HS-27A (cell line): ENCODE results near the gene TMEM108.

ENCODE experiments used
- DNase-seq: peaks from one replicate; pipeline ENCODE4 v3.0.0-alpha.2; 2012; ENCODE audit warnings: low read depth, missing footprints

The TMEM108 gene

GRCh38 chr3:133119176-133119575 lies 81.0 kb downstream of the TMEM108 start:
- no peak for DNase-seq

GRCh38 chr3:133121450-133121849 lies 83.3 kb downstream of the TMEM108 start:
- DNase-seq, result no peak

DNA sequence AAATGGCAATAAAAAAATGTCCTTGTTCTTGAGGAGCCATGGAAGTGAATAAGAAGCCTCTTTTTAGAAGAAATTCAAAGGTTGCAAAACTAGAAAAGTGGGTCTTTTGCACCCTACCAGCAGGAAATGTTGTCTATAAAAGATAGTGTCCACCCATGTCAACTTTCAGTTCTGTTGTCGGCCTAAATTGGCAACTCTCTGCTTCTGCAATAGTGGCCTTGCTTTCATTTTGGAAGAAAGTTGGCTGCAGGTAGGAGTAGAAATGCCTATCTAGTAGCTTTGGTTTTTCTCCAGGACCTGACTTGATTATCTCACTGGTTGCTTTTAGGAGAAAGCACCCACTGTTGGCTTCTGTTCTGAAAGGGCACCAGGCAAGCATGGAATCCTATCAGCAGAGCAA lies 85.4 kb downstream of the TMEM108 start:
- no peak for DNase-seq

DNA sequence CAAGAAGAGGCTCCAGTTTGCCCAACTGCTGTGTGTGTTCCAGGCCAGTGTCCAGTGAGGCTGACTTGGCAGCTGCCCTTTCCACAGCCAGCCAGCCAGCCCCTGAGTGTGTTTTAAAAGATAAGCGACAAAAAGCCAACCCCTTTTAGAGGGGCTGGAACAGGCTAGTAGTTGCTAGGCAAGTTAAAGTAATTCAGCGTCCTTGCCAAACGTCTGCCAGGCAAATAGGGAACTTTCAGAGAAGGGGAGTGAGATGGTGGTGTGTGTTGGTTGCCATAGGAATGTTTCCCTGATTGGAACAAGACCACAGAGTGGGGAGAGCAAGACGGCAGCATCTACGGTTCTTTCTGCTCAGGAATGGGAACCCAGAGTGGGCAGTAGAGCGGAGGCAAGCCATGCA lies 86.3 kb downstream of the TMEM108 start:
- no peak for DNase-seq

DNA sequence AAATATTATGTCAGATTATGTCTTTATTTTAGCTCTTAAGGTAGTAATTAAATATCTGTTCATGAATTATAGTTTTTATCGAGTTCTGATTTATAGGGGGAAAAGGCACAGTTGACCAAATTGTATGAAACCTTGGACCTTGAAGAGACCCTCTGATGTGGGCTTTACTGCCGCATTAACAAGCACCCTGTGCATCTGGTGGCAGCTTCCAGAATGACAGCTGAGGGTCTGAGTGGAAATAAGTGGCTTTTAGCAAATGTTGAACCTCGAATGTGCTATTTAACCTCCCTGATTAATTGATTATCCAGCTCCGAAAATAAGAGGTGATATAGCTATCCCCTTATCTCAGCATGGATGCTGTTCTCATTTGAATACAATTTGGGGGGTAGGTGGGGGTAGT lies 87.0 kb downstream of the TMEM108 start:
- DNase-seq, result no peak

DNA sequence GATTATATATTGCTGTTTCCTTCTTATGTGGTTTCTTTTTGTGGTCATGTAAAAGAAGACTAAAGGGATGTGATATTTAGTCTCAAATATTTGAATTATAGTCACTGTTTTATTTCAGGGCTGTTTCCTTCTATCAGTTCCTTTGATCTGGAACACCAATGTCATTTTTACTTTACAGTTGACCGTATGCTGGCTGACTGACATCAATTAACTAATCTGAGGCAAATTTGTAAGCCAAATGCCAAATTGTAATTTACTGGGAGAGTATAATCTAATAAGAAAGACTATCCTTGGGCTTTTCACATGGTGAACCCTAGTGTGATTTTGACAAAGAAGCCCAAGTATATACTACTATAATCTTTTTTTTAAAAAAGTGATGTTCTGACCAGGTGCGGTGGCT lies 87.6 kb downstream of the TMEM108 start:
- DNase-seq, result no peak

- DNase-seq, result no peak
Measured at GRCh38 chr3:133127381-133127780, 89.2 kb downstream of the TMEM108 start.

GRCh38 chr3:133130168-133130567 lies 92.0 kb downstream of the TMEM108 start:
- DNase-seq, result no peak

DNA sequence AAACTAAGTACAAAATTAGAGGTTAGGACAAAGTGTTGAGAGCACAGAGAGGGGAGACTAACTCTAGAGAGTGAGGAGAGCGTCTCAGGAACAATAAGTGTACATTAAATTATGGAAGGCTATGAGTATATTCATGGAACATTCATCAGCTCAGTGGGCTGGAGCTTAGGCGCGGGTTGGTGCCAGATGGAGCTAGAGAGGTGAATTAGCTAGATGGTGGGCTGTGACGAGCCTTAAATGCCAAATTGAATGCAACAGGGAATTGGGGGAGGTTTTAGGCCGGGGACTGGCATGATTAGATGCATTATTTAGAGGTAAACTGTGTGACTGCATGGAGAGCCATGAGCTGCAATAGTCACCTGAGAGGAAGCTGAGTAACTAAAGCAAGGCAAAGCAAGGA lies 97.1 kb downstream of the TMEM108 start:
- DNase-seq, result no peak

DNA sequence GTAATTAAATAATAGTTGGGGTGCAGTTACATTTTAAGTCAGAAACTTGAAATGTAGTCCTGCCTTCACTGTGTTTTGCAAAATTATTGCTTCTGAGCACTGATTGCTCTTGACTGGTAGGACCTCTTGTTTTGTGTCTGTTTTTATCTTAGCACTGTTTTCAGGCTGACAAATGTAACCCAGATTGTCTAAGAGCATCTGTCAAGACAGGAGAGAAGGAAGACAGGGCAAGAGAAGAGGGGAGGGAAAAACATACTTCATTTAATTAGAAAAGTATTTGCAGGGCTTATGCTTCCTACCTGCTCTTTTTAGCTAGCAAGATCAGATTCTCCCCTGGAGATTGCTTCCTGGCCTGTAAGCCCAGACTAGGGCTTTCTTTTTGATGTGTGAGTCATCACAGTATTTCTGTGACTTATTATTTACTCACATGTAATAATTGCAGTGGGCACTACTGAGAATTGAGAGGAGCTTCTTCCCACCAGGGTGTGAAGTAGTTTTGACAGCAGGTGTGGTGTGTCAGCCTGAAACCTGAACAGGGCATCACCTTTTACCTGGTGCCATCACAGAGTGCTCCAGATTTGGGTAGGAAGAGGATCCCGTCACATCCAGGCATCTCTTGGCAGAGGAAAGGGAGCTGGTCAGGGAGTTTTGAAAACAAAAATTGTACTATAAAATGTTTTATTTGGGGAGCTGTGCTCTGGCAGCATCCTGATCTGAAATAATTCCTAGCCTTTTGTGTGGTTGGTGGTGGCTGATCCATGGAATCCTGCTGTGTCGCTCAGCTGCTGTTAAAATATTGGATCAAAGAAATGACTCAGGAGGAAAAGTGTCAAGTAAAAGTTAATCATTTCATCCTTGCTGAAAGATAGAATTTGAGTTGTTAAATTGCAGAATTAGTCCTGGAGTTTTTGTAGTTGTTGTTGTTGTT lies 98.2 kb downstream of the TMEM108 start:
- DNase-seq, result no peak

DNA sequence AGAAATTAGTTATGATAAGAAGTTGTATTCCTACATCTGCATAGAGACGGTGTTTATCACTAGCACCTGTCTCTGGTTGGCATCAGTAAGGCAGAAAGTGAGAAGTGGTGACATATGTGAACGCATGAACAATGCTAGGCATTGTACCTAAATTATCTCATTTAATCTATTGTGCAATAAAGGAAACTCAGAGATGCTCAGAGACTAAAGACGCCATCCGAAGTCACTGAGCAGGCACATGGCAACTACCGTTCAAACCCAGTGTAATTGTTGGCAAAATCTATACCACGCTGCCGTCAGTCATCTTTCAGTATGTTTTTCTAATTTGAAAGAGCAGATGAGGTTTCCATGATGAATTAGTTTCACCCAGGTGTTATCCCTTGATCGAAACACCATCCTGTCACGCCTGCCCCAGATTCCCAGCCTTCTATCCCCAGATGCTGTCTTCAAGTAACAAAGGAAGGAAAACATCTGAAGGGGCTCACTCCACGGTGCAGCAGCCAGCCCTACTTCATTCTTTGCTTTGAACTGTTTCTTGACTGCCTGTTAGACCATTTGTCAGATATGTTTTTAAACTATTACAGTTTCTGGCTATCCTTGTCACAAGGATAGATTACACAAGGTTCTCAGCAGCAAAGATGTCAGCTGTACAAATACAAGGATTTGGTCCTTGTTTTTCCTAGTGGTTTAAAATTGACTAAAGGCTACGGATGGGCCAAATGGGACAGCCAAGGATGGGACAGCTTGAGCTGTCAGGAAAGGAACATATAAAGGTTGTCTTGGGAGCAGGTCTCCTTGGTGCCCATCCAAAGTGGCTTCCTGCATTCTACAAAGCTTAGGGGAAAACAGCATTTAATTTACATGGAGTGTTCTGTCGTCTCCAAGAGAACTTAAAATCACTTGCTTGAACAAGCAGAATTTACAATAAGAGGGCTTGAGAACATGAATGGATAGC lies 99.1 kb downstream of the TMEM108 start:
- no peak for DNase-seq

DNA sequence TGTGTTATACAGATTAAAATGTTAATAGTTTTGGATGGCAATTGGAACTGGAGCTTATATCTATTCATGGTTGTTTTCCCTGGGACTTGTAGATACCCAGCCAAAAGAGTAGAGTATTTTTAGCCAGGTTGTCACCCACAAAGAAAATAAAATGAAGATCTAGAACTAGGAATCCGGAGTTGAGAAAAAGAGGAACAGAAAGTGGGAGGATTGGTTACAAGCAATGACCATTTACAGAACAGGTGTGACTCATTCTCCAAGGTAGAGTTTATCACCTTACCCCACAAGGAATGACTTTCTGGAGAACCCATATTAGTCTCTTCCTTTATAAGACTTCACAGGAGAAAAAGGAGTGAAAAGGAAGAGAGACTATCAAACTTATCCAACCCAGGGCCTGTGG lies 99.8 kb downstream of the TMEM108 start:
- DNase-seq, result no peak

DNA sequence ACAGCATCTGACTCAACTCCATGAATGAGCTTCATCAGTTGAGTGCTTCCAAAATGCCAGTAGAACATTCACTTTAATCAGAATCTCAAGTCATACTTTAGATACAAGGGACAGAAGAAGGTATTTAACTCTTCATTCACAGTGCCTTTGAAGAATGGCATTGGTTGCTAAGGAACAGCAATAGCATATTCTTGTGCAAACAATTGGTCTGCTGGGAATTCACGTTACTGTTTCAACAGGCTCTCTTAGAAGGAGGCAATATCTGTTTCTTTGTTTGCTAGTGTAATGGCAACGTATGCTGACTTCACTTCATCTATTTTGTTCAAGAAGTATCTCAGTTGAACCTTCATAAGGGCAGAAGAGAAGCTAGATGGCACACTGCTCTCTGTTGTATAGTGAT lies 113.9 kb downstream of the TMEM108 start:
- DNase-seq, result no peak

DNA sequence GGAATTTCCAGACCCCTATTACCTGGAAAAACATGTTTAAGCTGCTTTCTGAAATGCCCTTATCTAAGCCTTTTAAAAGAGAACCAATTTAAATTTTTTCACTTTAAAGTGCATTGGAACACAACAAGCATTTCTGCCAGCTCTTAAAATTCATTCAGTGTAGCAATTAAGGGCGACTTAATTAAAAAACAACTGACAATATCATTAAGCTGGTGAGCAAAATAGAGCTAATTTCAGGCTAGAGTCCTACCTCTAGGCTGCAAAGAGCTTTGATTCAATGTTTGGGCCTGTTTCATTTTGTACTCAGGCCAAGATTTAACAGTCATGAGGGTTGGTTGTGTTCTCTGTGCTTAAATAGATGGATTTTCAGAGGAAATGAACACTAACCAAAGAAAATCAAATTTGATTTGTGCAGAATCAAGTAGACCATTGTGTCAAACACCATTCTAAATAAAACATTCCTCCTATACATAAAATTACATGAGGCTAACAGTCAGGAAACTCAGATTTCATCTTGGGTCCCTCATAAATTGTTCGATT lies 114.6 kb downstream of the TMEM108 start:
- no peak for DNase-seq

- no peak for DNase-seq
Measured at GRCh38 chr3:133153382-133153781, 115.2 kb downstream of the TMEM108 start.

DNA sequence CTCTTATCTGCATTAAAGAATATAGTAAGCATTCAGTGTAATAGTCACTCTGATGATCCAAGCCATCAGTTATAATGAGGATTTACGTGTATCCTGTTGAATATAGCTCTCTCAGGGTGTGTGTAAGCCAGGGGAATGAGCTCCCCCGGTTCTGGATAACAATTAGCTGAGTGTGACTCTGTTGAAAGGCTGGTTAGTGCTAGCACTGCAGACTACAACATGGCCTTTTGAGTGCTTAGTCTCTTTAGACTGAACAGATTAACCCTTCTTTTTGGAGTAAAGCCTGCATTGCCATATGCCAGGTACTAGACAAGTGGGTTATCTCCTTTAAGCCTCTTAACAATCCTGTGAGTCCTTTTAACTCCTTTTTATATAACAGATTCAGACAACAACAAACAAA lies 119.5 kb downstream of the TMEM108 start:
- no peak for DNase-seq

DNA sequence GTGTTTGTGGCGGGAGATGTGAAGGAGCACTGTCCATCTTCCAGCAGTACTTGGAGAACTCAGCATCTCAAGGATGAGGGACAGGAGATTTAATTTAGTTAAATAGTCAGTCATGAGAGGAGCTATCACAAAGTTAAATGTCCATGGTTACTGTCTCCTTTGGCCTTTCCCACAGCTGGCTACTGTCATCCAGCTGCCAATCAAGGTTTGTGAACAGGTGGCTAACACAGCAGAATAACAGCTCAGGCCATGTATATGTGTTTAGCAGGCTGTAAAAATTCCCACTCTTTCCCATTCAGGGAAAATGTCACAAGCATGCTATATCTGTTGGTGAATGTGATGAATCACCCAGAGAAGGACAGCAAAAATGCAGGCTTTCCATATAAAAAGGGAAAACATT lies 120.5 kb downstream of the TMEM108 start:
- no peak for DNase-seq

- no peak for DNase-seq
Measured at GRCh38 chr3:133159498-133160475, 121.6 kb downstream of the TMEM108 start.

- DNase-seq, result no peak
Measured at GRCh38 chr3:133161656-133162055, 123.5 kb downstream of the TMEM108 start.

DNA sequence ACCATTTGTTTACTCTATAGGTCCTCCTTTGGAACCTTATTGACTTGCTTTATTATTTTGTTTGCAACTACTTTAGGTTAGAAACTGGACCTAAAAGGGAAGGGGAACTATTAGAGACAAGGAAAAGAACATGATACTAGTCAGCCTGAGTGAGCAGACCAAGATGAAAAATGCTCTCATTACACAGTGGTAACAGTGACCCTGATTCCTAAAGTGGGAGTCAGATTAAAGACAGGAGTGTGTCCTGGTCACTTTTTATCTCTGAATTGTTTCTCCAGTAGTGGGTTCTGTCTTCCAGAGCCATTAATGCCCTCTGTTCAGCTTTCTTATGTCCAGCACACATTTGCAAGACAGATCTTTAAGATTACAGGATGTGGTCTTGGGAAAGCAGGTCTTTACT lies 124.1 kb downstream of the TMEM108 start:
- DNase-seq, result no peak

DNA sequence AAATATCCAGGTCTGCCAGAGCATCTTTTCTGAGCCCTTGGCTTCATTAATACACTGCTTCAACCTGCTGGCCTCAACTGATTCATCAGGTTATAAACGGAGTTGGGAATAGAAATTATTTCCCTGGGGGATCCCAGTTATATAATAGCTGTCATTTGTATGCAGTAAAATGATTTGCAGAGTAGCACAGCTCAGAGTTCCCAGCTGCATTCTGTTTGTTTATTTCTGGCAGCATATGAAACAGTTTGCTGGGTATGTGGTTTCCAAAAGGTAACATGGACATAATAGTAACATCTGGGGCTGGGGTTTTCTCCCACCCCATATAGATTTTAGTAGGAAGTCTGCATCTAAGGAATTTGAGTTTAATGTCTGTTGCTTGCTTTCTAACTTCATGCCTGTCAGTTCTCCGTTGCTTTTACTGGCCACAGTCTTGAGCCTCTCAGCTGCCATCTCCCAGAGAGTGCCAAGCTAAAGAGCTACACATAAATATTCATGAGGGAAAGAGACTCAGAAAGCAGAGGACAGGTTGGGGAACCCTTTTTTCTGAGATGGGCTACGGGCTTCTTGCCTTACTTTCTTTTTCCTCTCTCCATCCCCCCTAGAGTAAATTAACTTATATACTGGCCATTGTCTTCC lies 124.6 kb downstream of the TMEM108 start:
- DNase-seq, result no peak
